ENCODE results near the gene GGCX. TPM values are rescaled to one million over a fixed set of nuclear protein-coding genes. Genes with fewer than 3 reads are reported as not detected.
A peak's percentile ranks its signal among the peaks of the same experiment; 100 is the strongest.

GGCX gene
- total and polyA plus RNA-seq, 2 of the 4 experiments (the other 2 are of a cell fraction): 35.0 to 39.4 TPM

- BruUV-seq (replicated peaks): no TSS peak
- Histone ChIP-seq H4K5ac (ENCODE audit: low read depth, low read length) (peak overlapping the region; percentile 31; the same call in 1 of the 2 replicates), H4K8ac (ENCODE audit: low read depth in 2 of 2, low read length in 2 of 2) (peak overlapping the region in 1 of 2 experiments; percentile 53; a peak in 1 of 4 replicates), H3K14ac (replicated peaks; ENCODE audit: low read depth, low read length) (peak overlapping the region; percentile 78), H3K79me1 (ENCODE audit: low read depth in 1 of 2, low read length in 2 of 2) (peaks cover 8 to 50% of the 10 kb centered on the region in 2 experiments; a peak in 3 of 4 replicates), H4K91ac (ENCODE audit: insufficient read depth, low read depth, low read length) (peak overlapping the region; percentile 17; the same call in 1 of the 2 replicates), H2BK120ac (ENCODE audit: low read depth, low read length) (peak overlapping the region; percentile 92; the same call in 1 of the 2 replicates), H3K36me3 (ENCODE audit: control insufficient read depth, insufficient read depth, low read length) (peaks cover 42% of the 10 kb centered on the region), H4K20me1 (ENCODE audit: insufficient read depth, low read length) (no peaks in the 10 kb centered on the region), H3K4me1 (ENCODE audit: control insufficient read depth, insufficient read depth, low read length) (peaks cover 18% of the 10 kb centered on the region), H3K9me1 (ENCODE audit: insufficient read depth, low read length) (peaks cover 9% of the 10 kb centered on the region; the same call in 1 of the 2 replicates), H2AK9ac (replicated peaks; ENCODE audit: low read depth, low read length, poor library complexity) (peak overlapping the region; percentile 47), H3K23ac (ENCODE audit: low read depth, low read length) (peak overlapping the region; percentile 37; the same call in 1 of the 2 replicates), H2AFZ (replicated peaks; ENCODE audit: low read length, poor library complexity) (no peak overlapping the region), H3K9ac (ENCODE audit: low read depth, low read length) (no peak overlapping the region), H2BK15ac (ENCODE audit: low read depth, low read length) (no peak overlapping the region), H3K18ac (ENCODE audit: low read depth, low read length) (peak overlapping the region; percentile 3; the same call in 1 of the 2 replicates), H3K4me3 (ENCODE audit: insufficient read depth, low read depth, low read length) (no peak overlapping the region), H2BK20ac (ENCODE audit: low read depth, low read length) (no peak overlapping the region; the same call in 1 of the 2 replicates), H3K27ac (ENCODE audit: insufficient read depth, low read length) (peak overlapping the region; percentile 98; the same call in 1 of the 2 replicates), H2BK5ac (ENCODE audit: low read depth, low read length, poor library complexity, severe bottlenecking) (peak overlapping the region; percentile 29), H3K4ac (ENCODE audit: low read depth, low read length) (peak overlapping the region; percentile 63), H3K9me3 (ENCODE audit: control insufficient read depth, insufficient read depth, low read length) (no peaks in the 10 kb centered on the region), H2AK5ac (ENCODE audit: low read depth, low read length) (peak overlapping the region; percentile 68), H3K4me2 (ENCODE audit: low read depth, low read length) (no peak overlapping the region), H3K56ac (ENCODE audit: extremely low read depth, insufficient read depth, low read length) (no peak overlapping the region), H3K27me3 (ENCODE audit: control insufficient read depth, insufficient read depth, low read length) (no peaks in the 10 kb centered on the region)
- ATAC-seq (ENCODE audit: low read depth) (peak; percentile 24; the same call in 1 of the 2 replicates), DNase-seq (peak; percentile 74)
- 57% methylated on average over 2 of the region's 9 CpGs; no CpG with 5 or more reads in 1 of the 2 experiments for WGBS, 2 experiments (ENCODE audit: extremely low coverage in 2 of 2, insufficient read length in 1 of 2)
- in situ Hi-C loops (cut with MboI; ENCODE audit: low sequenced_read_pairs) (loop anchor here (5.0 to 10.0 kb wide), 2 partner anchors 130 to 487 kb away; no protein-coding TSS in a partner anchor), intact Hi-C loops (cut with micrococcal nuclease) (loop anchor here (1.0 to 5.0 kb wide), 3 partner anchors 132 to 225 kb away; partner anchors contain the start of gene TGOLN2), dilution Hi-C loops (cut with HindIII; ENCODE audit: low sequenced_read_pairs, unreplicated experiment) (no loop called here)
- POLR2A ChIA-PET (ENCODE audit: unreplicated experiment): interaction anchor here (0.8 to 5.1 kb wide), 3 partner anchors 12 to 224 kb away, joined by 3 to 42 read pairs (median 4); partner anchors contain the start of genes MAT2A and TGOLN2
- CTCF ChIA-PET: interaction anchor here (0.6 to 6.8 kb wide), 6 partner anchors 48 to 135 kb away, joined by 3 to 46 read pairs (median 3); partner anchors contain the start of gene SH2D6
- TF ChIP-seq MXI1 (IDR thresholded peaks at IDR 0.05; ENCODE audit: borderline replicate concordance, low read depth, low read length) (no peak), POLR2A (IDR thresholded peaks at IDR 0.05; ENCODE audit: low read depth, low read length) (0 out of 2 replicates have a peak, but pooled peaks have one; percentile 23), SMC3 (IDR thresholded peaks at IDR 0.05; ENCODE audit: low read depth, low read length) (peak; percentile 95), MAFK (IDR thresholded peaks at IDR 0.05; ENCODE audit: low read depth, low read length) (peak; percentile 29; the same call in 1 of the 2 replicates), MAZ (IDR thresholded peaks at IDR 0.05; ENCODE audit: borderline replicate concordance, low read depth, low read length) (no peak), BHLHE40 (IDR thresholded peaks at IDR 0.05; ENCODE audit: low read depth, low read length) (no peak), RAD21 (IDR thresholded peaks at IDR 0.05; ENCODE audit: low read length) (peak; percentile 95), CTCF (conservative IDR thresholded peaks at IDR 0.05; ENCODE audit: low read depth, low read length) (peak; percentile 89), ELK1 (IDR thresholded peaks at IDR 0.05; ENCODE audit: borderline replicate concordance, low read depth, low read length) (no peak), RFX5 (IDR thresholded peaks at IDR 0.05; ENCODE audit: low read depth, low read length) (no peak), USF2 (IDR thresholded peaks at IDR 0.05; ENCODE audit: low read depth, low read length) (no peak)
Observed at GRCh38 chr2:85551698-85552678, 9.3 kb downstream of the GGCX start.

Data from IMR-90 (cell line).